GM12878 (cell line): ENCODE data around the gene MBOAT2.

Source experiments
- ATF2 ChIP-seq: IDR thresholded peaks from 2 replicates; pipeline ENCODE4 v1.6.1; 2012; ENCODE audit warnings: low read length, inconsistent platforms
- ATF3 ChIP-seq: IDR thresholded peaks from 2 replicates; pipeline ENCODE4 v1.6.1; 2011; ENCODE audit warnings: low read depth, mild to moderate bottlenecking, low read length, moderate library complexity, borderline replicate concordance; ENCODE audit errors: extremely low read depth
- BHLHE40 ChIP-seq, 2 experiments: fragments of 450-650 bp in 1 of 2; IDR thresholded peaks; 2 replicates each; pipeline ENCODE4 v1.6.1; 2011 to 2017; ENCODE audit warnings: low read depth in 2 of 2, borderline replicate concordance in 1 of 2, improper control_type of control experiment in 1 of 2, low read length in 1 of 2, mild to moderate bottlenecking in 1 of 2
- EP300 ChIP-seq, 2 experiments: fragments of 150-350 bp in 1 of 2; IDR thresholded peaks; 2 replicates each; pipeline ENCODE4 v1.6.1; 2011 to 2012; ENCODE audit warnings: low read depth in 2 of 2, low read length in 2 of 2, borderline replicate concordance in 1 of 2, improper control_type of control experiment in 1 of 2, inconsistent platforms in 1 of 2; ENCODE audit not compliant: control insufficient read depth in 1 of 2
- EZH2 ChIP-seq: IDR thresholded peaks from 2 replicates; pipeline ENCODE4 v1.6.1; 2012; ENCODE audit warnings: low read depth, mild to moderate bottlenecking, control low read depth, inconsistent platforms, low read length, borderline replicate concordance; ENCODE audit not compliant: control insufficient read depth
- GATAD2B ChIP-seq: fragments of 450-650 bp; conservative IDR thresholded peaks from 2 replicates; pipeline ENCODE4 v1.6.1; 2017; ENCODE audit warnings: low read depth, mild to moderate bottlenecking, moderate library complexity
- HCFC1 ChIP-seq: fragments of 150-350 bp; IDR thresholded peaks from 2 replicates; pipeline ENCODE4 v1.6.1; 2014; ENCODE audit warnings: low read length
- MAX ChIP-seq: IDR thresholded peaks from 2 replicates; pipeline ENCODE4 v1.6.1; 2012; ENCODE audit warnings: low read depth, low read length, improper control_type of control experiment
- POLR2AphosphoS5 ChIP-seq: IDR thresholded peaks from 2 replicates; pipeline ENCODE4 v1.6.1; 2011; ENCODE audit warnings: mild to moderate bottlenecking, low read length, inconsistent platforms
- ZNF384 ChIP-seq: IDR thresholded peaks from 2 replicates; pipeline ENCODE4 v1.6.1; 2012; ENCODE audit warnings: low read depth, mild to moderate bottlenecking, low read length, improper control_type of control experiment, borderline replicate concordance
- TF ChIP-seq, protein P1 (sequence below), 3 experiments: IDR thresholded peaks in 2 of 3; conservative IDR thresholded peaks in 1 of 3; 2 replicates each; pipeline ENCODE4 v1.5.1; 2011; ENCODE audit warnings: low read depth in 3 of 3, low read length in 3 of 3, mild to moderate bottlenecking in 3 of 3, control low read depth in 2 of 3, moderate library complexity in 2 of 3, inconsistent platforms in 1 of 3, mixed read lengths in 1 of 3; ENCODE audit not compliant: control insufficient read depth in 2 of 3, insufficient read depth in 1 of 3; ENCODE audit errors: extremely low read depth in 1 of 3

- TF ChIP-seq ZNF384 (no peak), BHLHE40 (IDR thresholded peaks at IDR 0.05; ENCODE audit: borderline replicate concordance in 1 of 2, low read depth in 2 of 2, low read length in 1 of 2) (no peak), HCFC1 (no peak), ATF2 (no peak), GATAD2B (no peak), EZH2 (no peak), EP300 (IDR thresholded peaks at IDR 0.05; ENCODE audit: borderline replicate concordance in 1 of 2, control insufficient read depth in 1 of 2, low read depth in 2 of 2, low read length in 2 of 2) (no peak), MAX (no peak), ATF3 (no peak), POLR2AphosphoS5 (no peak)
- TF ChIP-seq, protein P1, sequence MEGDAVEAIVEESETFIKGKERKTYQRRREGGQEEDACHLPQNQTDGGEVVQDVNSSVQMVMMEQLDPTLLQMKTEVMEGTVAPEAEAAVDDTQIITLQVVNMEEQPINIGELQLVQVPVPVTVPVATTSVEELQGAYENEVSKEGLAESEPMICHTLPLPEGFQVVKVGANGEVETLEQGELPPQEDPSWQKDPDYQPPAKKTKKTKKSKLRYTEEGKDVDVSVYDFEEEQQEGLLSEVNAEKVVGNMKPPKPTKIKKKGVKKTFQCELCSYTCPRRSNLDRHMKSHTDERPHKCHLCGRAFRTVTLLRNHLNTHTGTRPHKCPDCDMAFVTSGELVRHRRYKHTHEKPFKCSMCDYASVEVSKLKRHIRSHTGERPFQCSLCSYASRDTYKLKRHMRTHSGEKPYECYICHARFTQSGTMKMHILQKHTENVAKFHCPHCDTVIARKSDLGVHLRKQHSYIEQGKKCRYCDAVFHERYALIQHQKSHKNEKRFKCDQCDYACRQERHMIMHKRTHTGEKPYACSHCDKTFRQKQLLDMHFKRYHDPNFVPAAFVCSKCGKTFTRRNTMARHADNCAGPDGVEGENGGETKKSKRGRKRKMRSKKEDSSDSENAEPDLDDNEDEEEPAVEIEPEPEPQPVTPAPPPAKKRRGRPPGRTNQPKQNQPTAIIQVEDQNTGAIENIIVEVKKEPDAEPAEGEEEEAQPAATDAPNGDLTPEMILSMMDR (IDR thresholded peaks at IDR 0.05 in 2 of 3, conservative IDR thresholded peaks at IDR 0.05 in 1 of 3; ENCODE audit: control insufficient read depth in 2 of 3, extremely low read depth in 1 of 3, insufficient read depth in 1 of 3, low read depth in 3 of 3, low read length in 3 of 3), result no peak
These were observed 10.8 kb downstream of the MBOAT2 start for GRCh38 chr2:8992643-8993042.
